ENCODE results near the gene MYO15B.

MYO15B gene

DNA sequence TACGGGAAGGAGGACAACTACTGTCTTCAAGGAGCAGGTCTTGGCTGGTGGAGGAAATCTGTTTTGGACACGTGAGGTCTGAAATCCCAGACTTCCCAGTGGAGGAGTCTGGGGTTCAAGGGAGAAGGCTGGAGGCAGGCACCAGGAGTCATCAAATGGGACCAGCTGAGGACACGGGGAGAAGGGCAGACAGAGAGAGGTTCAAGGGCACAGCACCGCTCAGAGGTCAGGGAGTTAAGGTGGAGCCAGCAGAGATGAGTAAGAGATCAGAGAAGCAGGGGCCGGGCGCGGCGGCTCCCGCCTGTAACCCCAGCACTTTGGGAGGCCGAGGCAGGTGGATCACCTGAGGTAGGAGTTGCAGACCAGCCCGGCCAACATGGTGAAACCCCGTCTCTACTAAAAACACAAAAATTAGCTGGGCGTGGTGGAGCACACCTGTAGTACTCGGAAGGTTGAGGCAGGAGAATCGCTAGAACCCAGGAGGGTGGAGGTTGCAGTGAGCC is 35.2 kb downstream of the MYO15B start:
- in situ Hi-C loops (cut with MboI; ENCODE audit: low sequenced_read_pairs) = no loop called here

DNA sequence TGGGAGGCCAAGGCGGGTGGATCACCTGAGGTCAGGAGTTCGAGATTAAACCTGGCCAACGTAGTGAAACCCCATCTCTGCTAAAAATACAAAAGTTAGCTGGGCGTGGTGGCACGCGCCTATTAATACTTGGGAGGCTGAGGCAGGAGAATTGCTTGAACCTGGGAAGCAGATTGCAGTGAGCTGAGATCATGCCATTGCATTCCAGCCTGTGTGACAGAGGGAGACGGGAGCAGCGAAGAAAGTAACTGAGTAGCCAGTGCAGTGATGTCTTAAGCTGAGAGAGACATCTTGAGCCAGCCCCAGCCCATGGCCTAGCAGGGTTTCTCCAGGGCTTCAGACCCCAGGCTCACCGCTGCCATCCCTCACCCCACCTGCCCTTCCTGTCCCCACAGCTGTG is 35.8 kb downstream of the MYO15B start:
- in situ Hi-C loops (cut with MboI; ENCODE audit: low sequenced_read_pairs) = no loop called here

DNA sequence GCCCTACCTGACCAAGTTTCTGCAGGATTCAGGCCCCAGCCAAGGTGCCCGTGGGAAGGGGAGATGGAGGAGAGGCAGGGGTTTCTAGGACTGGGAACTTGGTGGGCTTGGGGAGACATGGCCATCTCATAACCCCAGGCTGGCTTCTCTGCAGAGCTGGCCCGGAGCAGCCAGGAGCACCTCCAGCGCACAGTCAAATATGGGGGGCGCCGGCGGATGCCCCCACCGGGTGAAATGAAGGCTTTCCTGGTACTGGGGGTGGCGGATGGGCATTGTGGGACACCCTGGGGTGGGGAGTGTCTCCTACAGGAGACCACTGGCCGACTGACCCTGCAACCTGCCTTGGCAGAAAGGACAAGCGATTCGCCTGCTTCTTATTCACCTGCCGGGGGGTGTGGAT is 36.4 kb downstream of the MYO15B start:
- in situ Hi-C loops (cut with MboI; ENCODE audit: low sequenced_read_pairs) = no loop called here

DNA sequence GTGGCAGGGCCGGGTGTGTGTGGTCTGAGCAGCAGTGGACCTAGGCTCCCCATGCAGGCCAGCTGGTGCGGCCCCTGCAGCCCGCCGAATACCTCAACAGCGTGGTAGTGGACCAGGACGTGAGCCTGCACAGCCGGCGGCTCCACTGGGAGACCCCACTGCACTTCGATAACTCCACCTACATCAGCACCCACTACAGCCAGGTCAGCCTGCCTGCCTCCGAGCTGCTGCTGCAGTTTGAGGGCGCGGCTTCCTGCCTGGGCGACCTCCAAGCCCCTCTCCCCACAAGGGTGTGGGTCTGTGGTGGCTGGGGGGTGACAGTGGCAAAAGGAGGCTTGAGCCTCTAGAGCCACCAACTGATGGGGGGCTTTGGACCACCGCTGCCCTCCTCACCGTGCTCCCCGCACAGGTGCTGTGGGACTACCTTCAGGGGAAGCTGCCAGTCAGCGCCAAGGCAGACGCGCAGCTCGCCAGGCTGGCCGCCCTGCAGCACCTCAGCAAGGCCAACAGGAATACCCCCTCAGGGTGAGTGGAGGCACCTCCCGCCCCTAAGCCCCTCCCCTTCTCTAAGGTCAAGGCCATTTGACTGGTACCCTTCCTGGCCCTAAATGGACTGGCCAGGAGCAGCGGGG is 37.2 kb downstream of the MYO15B start:
- in situ Hi-C loops (cut with MboI; ENCODE audit: low sequenced_read_pairs) = no loop called here

DNA sequence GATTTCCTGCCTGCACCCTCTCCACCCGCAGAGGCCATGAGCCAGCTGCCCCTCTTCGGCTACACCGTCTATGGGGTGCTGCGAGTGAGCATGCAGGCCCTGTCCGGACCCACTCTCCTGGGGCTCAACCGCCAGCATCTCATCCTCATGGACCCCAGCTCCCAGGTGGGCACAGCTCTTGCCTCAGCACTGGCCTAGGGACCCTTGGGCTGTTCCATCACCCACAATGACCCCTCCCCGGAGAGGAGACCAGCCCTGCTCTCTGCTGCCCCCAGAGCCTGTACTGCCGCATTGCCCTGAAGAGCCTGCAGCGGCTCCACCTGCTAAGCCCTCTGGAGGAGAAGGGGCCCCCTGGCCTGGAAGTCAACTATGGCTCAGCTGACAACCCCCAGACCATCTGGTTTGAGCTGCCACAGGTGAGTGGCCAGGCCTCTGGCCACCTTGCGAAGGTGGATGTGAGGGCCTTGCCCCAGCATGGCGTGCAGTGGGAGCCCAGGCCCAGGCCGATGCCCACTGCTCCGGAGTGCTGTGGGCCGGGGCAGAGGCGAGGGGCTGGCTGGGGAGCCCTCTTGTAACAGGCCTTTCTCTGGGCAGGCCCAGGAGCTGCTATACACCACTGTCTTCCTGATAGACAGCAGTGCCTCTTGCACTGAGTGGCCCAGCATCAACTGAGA is 38.4 kb downstream of the MYO15B start:
- in situ Hi-C loops (cut with MboI; ENCODE audit: low sequenced_read_pairs) = no loop called here

DNA sequence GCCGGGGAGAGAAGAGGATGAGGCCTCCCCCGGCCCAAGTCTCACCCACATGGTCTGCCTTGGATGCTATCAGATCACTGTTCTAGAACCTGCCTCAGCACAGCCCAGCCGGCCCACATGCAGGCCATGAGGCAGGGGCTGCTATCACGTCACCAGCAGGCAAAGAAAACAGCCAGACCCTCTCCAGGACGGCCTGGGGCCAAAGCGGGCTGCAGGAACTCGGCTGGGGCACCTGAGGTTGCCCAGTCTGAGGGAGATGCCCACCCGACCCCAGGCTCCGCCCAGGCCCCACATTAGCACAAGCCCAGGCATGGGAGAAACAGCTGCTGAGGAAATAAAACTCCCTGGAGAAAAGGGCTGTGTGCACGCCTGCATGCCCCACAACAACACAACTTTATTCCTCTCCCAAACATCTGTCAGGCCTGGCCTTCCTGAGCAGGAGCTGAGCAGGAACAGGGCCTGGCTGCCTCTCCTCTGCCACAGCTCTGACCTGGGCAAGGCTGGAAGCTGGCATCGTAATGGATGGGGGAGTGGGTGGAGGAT is 39.0 kb downstream of the MYO15B start:
- in situ Hi-C loops (cut with MboI; ENCODE audit: low sequenced_read_pairs) = no loop called here

DNA sequence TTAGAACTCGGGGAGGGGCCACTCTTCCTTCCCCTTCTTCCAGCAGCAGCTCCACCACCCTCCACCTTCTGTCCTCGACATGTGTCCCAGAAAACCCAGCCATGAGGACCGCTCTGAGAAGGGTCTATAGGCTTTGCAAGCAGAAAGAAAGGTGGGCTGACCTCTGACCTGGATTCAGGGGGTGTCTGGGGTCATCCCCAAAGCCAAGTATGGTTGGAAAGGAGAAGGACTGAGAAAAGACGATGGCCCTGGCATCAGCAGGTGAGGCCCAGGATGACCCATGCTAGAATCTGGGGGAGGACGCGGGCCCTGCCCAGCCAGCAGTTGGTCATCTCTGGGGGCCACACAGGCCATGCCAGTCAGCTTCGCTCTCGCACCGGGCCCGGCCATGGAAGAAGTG is 39.5 kb downstream of the MYO15B start:
- in situ Hi-C loops (cut with MboI; ENCODE audit: low sequenced_read_pairs) = no loop called here

DNA sequence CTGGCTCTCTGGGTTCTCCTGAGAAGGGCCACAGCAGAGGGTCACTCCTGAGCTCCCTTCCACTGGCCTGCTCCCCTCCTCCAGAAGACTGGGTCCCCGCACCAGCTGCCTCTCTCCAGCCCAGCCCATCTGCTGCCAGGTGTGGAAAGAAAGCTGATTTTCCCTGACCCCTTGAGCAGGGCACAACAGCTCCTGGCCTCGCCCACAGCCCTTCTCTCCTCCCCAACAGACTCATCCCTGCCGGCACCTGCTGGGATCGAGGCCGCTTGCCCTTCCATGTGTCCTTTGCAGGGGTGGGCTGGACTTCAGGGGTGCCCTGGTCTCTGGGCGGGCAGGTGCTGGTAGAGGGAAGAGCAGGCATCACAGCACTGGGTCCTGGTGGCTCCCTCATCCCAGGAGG is 40.8 kb downstream of the MYO15B start:
- in situ Hi-C loops (cut with MboI; ENCODE audit: low sequenced_read_pairs) = no loop called here

DNA sequence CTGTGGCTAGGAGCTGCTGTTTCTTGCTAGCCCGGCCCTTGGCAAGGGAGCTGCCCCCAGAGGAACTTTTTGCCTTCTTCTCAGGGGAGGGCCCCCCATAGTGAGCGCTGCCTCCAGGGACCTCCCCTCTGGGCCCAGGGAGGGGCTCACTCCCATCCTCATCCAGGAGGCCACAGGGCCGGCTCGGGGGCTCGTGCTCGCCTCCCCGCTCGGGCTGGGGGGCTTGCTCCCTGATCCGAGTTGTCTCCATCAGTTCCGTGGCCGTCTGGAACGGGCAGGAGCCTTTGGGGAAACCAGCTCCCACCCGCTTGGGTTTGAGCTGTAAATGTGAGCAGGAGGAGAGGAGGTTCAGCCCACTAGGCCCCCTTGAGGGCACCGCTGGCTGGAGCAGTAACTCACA is 41.6 kb downstream of the MYO15B start:
- in situ Hi-C loops (cut with MboI; ENCODE audit: low sequenced_read_pairs) = no loop called here

DNA sequence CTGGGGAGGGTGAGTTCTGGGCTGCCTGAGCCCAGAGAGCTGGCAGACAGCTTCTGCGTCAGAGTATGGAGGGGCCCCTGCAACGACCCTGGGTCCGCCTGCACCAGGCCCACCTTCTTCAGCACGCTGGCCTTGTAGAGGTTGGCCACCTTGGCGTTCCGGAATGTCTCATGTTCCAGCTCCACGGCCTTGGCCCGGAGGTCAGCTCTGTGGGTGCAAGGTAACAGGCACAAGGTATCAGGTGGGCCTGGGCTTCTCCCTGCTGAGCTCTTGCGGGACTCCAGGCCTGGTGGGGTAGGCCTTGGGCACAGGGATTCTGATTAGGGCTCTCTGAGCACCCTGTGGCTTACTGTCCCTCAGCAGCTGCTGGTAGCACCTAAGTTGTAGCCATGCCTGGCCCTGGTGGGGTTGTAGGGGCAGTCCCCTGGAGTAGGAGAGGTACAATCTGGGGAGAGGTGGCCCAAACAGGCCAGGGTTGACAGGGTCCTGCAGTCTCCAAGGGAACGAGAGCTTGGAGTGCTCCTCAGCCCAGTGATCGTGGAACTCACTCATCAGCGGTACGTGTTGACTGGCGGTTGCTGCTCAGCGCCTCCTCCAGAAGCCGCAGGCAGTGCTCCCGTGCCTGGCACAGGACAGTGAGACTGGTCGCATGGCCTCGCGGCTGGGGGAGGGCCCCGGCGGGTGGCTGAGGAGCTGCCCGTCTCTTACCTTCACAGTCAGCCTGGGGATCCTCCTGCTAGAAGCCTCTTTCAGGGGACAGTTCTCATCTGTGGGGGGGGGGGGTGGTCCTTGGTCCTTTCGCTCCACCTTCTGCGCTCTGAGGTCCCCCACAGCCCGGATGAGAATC is 42.7 kb downstream of the MYO15B start:
- in situ Hi-C loops (cut with MboI; ENCODE audit: low sequenced_read_pairs) = no loop called here

DNA sequence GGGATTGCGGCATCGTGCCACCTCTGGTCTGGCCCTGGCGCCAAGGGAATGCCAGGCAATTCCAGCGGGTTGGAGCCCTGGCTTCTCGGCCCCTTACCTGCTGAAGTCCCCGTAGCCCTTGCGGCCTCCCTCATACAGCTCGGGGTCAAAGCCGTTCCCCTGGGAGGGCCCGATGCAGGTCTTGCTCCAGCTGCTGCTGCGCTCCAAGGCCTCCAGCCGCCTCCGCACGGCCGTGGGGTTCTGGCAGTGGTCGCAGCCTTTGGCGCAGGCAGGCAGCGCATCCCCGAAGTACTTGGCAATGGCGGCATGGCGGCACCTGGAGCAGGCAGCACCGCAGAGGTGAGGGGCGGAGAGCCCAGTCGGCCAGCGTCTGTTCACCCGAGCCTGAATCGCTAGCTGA is 43.8 kb downstream of the MYO15B start:
- in situ Hi-C loops (cut with MboI; ENCODE audit: low sequenced_read_pairs) = no loop called here

DNA sequence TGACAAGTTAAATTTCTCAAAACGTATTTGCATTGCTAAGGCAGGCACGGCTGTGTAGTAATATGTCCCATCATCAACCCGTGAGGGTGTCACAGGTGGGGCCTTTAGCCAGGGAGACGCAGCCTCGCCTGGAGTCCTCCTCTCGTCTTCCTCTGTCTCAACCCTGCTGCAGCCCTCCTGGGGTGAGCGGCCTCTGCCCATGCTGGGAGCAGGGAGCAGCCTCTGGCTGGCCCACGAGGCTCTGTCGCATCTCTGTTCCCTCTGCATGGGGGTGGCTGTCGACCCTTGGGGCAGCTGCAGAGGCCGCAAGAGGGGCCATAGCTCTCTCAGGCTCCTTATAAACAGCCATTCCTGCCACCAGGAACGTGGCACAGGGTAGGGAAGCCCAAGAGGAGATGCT is 44.8 kb downstream of the MYO15B start:
- in situ Hi-C loops (cut with MboI; ENCODE audit: low sequenced_read_pairs) = no loop called here

DNA sequence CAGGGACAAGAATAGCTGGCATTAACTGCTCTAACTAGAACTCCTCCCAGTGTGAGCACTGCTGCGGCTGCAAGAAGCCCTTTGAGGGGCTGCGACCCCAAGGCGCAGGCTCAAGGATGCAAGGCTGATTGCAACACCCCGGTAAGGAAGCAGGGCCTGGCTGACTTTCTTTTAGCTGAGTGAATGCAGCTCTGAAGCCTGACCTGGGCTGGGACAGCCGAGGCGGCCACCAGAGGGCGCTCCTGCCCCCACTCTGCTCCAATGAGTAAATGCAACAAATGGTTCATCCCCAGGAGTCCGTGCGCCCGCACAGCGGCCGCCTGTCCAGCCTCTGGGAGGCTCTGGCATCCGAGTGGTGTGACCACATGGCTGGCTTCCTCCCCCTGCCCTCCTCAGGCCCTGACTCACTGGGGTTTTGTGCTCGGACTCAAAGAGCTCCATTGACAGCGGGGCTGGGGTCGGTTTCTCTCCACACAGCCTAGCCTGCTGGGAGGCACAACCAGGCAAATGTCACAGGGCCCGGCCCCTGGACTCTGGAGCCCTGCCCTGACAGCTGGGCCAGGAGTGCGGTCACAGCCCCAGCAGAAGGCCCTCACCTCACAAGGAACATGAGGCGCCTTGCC is 45.4 kb downstream of the MYO15B start, which contains the start of gene SMIM5:
SMIM5 (plus strand) TSS at position 572 of the 623 bp plus-strand sequence. CDS start 6,768 bp downstream, outside the sequence.
- in situ Hi-C loops (cut with MboI; ENCODE audit: low sequenced_read_pairs) = no loop called here

DNA sequence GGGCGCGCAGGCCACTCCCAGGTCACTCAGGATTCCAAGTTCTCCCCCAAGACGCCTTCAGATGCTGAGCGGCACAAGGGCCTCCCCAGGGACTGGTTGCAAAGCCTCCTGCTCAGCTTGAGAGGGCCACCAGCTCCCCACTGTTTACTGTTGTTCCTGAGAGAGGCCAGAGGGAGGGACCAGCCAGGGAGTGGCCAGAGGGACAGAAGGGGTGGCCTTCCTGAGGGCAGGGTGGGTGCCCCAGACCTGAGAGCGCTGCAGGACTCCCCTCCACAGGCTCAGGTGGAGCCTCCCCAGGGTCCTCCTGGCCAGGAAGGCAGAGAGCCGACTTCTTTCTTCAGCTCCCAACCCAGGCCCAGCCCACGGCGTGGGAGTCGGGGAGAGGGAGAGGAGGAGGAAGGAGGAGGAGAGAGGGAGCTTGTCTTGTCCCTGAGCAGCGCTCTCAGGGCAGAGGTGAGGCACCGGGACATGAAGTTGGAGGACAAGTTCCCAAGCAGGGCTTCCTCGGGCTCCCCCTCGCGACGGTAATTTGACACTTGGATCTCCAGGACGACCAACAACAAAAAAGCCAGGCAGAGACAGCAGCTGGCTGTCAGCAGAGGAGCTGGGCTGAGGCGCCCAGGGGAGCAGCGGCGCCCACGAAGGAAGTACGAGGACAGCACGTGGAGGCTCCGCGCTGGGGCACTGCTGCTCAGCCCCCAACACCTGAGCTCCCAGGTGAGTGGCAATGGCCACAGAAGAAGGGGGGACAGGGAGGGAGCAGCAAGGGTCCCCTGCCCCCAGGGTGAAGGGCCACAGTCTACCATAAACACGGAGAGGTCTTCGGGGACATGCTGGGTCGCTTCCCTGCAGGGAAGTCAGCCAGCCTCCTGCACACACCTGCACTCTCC is 46.1 kb downstream of the MYO15B start:
- in situ Hi-C loops (cut with MboI; ENCODE audit: low sequenced_read_pairs) = no loop called here

DNA sequence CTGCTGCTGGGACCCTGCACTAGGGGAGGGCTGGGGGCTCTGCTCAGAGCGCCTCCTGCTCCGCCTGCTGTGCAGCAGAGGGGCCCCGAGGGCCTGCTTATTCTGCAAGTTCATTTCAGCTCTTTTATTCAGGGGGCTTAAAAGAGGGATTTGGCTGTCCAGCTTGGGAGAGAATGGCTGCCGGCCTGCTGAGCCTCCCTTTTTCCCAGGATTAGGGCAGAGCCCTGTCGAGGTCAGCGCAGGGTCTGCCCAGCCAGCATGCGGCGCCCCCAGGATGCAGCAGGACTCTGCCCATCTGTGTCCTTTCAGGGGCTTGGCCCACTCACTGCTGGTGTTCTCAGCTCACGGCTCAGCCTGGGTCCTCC is 46.8 kb downstream of the MYO15B start:
- in situ Hi-C loops (cut with MboI; ENCODE audit: low sequenced_read_pairs) = no loop called here

DNA sequence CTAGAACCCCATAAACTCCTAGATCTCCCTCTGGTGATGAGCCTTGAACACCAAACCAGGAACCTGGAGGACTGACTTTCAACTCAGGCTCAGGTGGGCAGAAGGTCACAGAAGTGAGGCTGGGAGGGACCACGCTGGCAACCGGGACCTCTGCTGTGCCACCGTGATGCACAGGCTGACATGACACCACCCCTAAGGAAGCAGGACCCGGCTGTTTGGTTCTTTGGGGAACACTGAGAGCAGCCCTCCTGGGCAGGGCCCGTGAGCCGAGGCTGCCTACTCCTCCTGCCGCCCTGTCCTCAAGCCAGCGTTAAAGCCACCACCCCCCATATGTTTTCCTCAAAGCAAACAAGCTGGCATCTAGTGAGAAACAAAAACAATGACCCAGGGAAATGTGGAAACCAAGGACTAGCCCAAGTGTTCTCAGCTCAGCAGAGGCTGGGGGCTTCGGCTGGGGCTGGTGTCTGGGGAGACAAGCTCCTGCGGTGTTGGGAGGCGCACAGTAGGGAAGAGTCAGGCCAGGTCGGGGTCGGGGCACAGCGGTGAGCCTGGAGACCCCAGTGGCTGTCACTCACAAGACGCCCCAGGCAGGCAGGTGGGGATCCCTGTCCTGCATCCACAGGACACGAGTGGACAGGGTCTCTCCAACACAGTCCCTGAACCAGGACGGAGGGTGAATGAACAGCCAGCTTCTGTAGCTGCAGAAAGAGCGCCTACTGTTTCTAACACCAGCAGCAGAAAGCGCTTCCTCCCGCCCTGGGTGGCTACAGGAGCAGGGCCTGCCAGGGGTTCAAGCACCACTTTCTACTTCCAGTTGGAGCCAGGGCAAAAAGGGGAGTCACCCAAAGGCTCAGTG is 47.4 kb downstream of the MYO15B start:
- in situ Hi-C loops (cut with MboI; ENCODE audit: low sequenced_read_pairs) = no loop called here

DNA sequence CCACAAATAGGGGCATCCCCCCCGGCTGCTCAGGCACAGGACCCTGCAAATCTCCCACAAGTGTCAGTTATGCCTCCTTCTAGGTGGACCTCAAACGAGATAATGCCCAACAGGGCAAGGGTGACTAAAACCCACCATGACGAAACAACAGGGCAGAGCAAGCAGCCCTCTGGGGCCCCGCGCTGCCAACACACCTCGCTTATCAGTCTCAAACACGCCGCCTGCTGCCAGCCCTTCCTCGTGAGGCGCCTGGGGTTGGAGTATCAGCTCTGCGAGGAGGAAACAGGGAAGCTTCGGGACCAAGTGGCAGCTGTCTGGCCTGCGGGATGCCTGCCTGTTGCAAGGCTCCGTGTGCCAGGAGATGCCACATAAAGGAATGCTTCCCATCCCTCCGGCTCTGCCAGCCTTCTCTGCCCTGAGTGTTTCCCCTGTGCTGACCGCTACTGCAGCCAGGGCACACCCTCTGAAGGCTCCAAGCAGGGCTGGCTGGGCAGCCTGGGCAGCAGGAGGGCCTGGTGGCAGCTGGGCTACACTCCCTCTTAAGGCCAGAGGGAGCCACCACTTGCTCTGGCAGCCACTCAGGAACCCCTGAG is 48.1 kb downstream of the MYO15B start:
- in situ Hi-C loops (cut with MboI; ENCODE audit: low sequenced_read_pairs) = no loop called here

DNA sequence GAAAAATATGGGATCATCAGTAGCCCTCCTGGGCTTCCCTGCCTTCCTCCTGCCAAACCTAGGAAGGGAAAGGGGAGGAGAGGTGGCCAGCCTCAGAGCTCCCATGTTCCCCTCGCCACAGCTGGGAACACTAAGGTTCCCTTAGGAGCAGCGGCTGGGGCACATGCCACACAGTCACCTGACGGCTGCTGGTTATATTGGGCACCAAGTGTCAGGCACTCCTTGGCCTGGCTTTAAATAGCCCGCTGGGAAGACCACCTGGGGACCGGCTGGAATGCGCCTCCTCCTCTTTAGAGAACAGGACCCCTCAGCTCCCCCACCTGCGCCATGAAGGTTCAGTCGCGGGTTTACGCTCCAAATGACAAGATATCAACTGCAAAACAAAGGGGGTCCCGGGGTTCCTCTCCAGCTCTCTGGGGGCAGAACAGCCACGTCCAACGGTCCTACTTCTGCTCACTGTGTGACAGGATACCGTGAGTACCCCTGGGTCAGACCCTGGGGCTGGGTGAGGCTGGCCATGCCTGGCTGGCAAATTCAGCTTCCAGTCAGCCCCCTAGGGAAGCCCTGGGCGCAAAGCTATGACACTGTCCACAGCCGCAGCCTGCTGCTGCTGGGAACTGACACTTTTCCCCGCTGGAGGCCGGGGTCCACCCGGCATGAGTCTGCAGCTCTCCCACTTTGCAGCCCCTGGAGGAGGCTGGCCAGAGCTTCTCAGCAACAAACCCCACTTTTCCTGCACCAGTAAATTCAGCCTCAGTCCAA is 49.0 kb downstream of the MYO15B start:
- in situ Hi-C loops (cut with MboI; ENCODE audit: low sequenced_read_pairs) = no loop called here
